HepG2 (cell line): ENCODE data around the gene ACADVL. TPM values are rescaled to one million over a fixed set of nuclear protein-coding genes. Genes with fewer than 3 reads are reported as not detected.
A peak's percentile ranks its signal among the peaks of the same experiment; 100 is the strongest.

ENCODE experiments used
- DMAP1 ChIP-seq: IDR thresholded peaks from 2 replicates; pipeline ENCODE4 v1.6.1; 2016
- HMGA1 ChIP-seq: sonication (generic); formaldehyde crosslinking; conservative IDR thresholded peaks from 2 replicates; pipeline ENCODE4 v1.4.0; 2020; ENCODE audit warnings: missing genetic modification reagents
- NCOR1 ChIP-seq: fragments of 200-600 bp; sonication (generic); IDR thresholded peaks from 2 replicates; pipeline ENCODE4 v1.7.0; 2017; ENCODE audit warnings: antibody characterized with exemption, low read length, borderline replicate concordance
- PHB2 ChIP-seq: fragments of 450-650 bp; IDR thresholded peaks from 2 replicates; pipeline ENCODE4 v1.6.1; 2018; ENCODE audit not compliant: partially characterized antibody
- SKI ChIP-seq: fragments of 450-650 bp; IDR thresholded peaks from one replicate; pipeline ENCODE4 v1.6.1; 2018; ENCODE audit warnings: mild to moderate bottlenecking; ENCODE audit not compliant: partially characterized antibody
- SMARCE1 ChIP-seq: fragments of 450-650 bp; IDR thresholded peaks from 2 replicates; pipeline ENCODE4 v1.6.1; 2017; ENCODE audit warnings: borderline replicate concordance
- ZKSCAN5 ChIP-seq: sonication (generic); formaldehyde crosslinking; IDR thresholded peaks from 2 replicates; pipeline ENCODE4 v1.5.1; 2020; ENCODE audit warnings: mild to moderate bottlenecking, missing genetic modification reagents
- ZNF552 ChIP-seq: sonication (generic); formaldehyde crosslinking; IDR thresholded peaks from 2 replicates; pipeline ENCODE4 v1.9.0; 2022; ENCODE audit warnings: missing genetic modification reagents, mild to moderate bottlenecking, borderline replicate concordance
- ZNF768 ChIP-seq: sonication (generic); formaldehyde crosslinking; IDR thresholded peaks from 2 replicates; pipeline ENCODE4 v1.4.0; 2020; ENCODE audit warnings: missing genetic modification reagents
- ZZZ3 ChIP-seq: sonication (generic); formaldehyde crosslinking; IDR thresholded peaks from 2 replicates; pipeline ENCODE4 v1.4.0; 2020; ENCODE audit warnings: missing genetic modification reagents, mild to moderate bottlenecking, borderline replicate concordance
- polyA plus RNA-seq, 8 experiments: library from polyadenylated mRNA; depleted of rRNA in 3 of 8; stranded (reverse) in 7 of 8; unstranded in 1 of 8; fragments of >200 nt; fragmentation: Illumina TruSeq in 4 of 8; extraction: Trizol in 4 of 8; gene quantifications; 2 replicates each; pipeline versions ENCODE4 v1.2.1 to v1.2.3, GENCODE V29; 2011 to 2016; ENCODE audit warnings: low read depth in 4 of 8, missing spikeins in 1 of 8, mixed read lengths in 1 of 8; ENCODE audit not compliant: insufficient read depth in 1 of 8
- total RNA-seq, 5 experiments: library from RNA; depleted of rRNA; stranded (reverse); fragments of >200 nt; fragmentation: Illumina TruSeq; extraction: Trizol; gene quantifications; 2 replicates each; pipeline ENCODE4 v1.2.3, GENCODE V29; 2016; ENCODE audit warnings: low read depth in 1 of 5
- TF ChIP-seq, protein P1 (sequence below): sonication (generic); formaldehyde crosslinking; IDR thresholded peaks from 2 replicates; pipeline ENCODE4 v1.4.0; 2020; ENCODE audit warnings: mild to moderate bottlenecking, missing genetic modification reagents
- TF ChIP-seq, protein P2 (sequence below): IDR thresholded peaks from 2 replicates; pipeline ENCODE4 v1.6.1; 2012; ENCODE audit warnings: low read depth, low read length, improper control_type of control experiment
- TF ChIP-seq, protein P3 (sequence below): sonication (generic); formaldehyde crosslinking; conservative IDR thresholded peaks from 2 replicates; pipeline ENCODE4 v1.8.0; 2022; ENCODE audit warnings: missing genetic modification reagents
- TF ChIP-seq, protein P4 (sequence below): sonication (generic); formaldehyde crosslinking; IDR thresholded peaks from 2 replicates; pipeline ENCODE4 v1.4.0; 2020; ENCODE audit warnings: missing genetic modification reagents, mild to moderate bottlenecking, borderline replicate concordance

ACADVL gene
- total and polyA plus RNA-seq, 2 of the 13 experiments (the other 11 are each of a cell fraction or from before 2014, with no cell fraction given), result 219 to 412 TPM

DNA sequence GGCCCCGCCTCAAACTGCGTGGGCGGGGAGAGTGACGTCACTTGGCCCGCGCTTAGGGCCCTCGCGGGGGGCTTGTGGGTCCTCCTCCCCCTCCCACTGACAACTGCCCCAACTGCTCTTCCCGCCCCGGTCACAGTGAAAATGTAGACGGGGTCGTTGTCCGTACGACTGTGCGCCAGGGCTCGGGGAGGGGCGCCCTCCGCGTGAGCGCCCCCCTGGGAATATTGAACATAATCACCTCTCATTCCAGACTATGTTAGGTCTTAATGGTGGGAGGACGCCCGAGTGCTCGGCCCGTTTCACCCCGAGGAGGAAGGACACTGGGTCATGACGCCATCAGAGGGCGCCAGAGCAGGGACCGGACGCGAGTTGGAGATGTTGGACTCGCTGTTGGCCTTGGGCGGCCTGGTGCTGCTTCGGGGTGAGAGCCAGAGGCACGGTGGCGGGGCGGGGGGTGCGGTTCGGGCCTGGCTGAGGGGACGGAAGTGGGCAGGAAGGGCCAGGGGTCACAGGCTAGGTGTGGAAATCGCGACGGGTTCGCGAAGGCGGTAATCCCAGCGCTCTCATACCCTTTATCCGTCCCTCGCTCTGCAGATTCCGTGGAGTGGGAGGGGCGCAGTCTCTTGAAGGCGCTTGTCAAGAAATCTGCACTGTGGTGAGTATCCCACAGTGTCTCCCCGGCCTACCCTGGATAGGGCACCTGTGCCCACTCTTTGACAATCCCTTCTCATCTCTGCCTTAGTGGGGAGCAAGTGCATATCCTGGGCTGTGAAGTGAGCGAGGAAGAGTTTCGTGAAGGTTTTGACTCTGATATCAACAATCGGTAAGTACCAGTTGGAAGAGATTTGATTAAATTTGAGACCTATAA lies 32.7 kb downstream of the ACADVL start, which contains the start of gene ELP5 (continued):
- TF ChIP-seq, protein P1, sequence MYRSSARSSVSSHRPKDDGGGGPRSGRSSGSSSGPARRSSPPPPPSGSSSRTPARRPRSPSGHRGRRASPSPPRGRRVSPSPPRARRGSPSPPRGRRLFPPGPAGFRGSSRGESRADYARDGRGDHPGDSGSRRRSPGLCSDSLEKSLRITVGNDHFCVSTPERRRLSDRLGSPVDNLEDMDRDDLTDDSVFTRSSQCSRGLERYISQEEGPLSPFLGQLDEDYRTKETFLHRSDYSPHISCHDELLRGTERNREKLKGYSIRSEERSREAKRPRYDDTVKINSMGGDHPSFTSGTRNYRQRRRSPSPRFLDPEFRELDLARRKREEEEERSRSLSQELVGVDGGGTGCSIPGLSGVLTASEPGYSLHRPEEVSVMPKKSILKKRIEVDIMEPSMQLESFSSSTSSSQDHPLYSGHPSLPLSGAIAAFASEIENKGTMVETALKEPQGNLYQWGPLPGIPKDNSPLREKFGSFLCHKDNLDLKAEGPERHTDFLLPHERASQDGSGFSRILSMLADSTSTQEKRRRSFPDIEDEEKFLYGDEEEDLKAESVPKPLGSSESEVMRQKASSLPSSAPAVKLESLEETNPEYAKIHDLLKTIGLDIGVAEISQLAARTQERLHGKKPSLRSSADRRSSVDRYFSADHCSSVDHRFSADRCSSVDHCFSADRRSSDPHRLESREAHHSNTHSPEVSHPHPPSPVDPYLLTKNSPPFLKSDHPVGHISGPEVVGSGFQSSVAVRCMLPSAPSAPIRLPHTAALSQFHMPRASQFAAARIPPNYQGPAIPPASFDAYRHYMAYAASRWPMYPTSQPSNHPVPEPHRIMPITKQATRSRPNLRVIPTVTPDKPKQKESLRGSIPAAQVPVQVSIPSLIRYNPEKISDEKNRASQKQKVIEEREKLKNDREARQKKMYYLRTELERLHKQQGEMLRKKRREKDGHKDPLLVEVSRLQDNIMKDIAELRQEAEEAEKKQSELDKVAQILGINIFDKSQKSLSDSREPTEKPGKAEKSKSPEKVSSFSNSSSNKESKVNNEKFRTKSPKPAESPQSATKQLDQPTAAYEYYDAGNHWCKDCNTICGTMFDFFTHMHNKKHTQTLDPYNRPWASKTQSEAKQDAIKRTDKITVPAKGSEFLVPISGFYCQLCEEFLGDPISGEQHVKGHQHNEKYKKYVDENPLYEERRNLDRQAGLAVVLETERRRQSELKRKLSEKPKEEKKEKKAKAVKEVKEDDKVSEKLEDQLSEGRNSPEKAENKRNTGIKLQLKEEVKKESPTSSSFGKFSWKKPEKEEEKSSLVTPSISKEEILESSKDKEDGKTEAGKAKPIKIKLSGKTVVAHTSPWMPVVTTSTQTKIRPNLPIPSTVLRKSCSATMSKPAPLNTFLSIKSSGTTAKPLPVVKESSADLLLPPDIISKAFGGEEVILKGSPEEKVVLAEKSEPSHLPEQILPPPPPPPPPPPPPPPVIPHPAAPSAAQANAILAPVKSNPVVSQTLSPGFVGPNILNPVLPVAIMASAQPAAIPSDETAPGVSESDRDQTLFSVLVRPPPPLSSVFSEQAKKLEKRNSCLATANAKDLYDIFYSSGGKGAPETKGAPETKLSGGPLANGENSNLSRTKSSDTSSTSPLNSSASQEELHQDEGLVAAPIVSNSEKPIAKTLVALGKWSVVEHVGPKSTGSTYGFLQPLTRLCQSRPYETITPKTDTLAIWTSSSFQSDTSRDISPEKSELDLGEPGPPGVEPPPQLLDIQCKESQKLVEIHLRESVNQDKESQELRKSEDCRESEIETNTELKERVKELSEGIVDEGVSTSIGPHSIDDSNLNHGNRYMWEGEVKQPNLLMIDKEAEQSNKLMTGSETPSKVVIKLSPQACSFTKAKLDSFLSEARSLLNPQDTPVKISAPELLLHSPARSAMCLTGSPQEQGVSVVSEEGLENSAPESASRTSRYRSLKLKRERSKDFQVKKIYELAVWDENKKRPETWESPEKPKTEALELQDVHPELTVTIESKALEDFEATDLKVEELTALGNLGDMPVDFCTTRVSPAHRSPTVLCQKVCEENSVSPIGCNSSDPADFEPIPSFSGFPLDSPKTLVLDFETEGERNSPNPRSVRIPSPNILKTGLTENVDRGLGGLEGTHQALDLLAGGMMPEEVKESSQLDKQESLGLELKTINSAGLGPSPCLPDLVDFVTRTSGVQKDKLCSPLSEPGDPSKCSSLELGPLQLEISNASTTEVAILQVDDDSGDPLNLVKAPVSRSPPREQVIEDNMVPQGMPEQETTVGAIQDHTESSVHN (CRISPR knock-in tag), result peak; percentile 76; the same call in 1 of the 2 replicates
- TF ChIP-seq ZKSCAN5 (CRISPR knock-in tag) (no peak), ZNF768 (CRISPR knock-in tag) (peak; percentile 65; the same call in 1 of the 2 replicates), ZZZ3 (CRISPR knock-in tag) (0 out of 2 replicates have a peak, but pooled peaks have one; percentile 60), SKI (peak; percentile 39), ZNF552 (CRISPR knock-in tag) (no peak; the same call in 1 of the 2 replicates), SMARCE1 (no peak), NCOR1 (no peak), PHB2 (no peak), DMAP1 (CRISPR knock-in tag) (peak; percentile 93), HMGA1 (no peak)
- TF ChIP-seq, protein P2, sequence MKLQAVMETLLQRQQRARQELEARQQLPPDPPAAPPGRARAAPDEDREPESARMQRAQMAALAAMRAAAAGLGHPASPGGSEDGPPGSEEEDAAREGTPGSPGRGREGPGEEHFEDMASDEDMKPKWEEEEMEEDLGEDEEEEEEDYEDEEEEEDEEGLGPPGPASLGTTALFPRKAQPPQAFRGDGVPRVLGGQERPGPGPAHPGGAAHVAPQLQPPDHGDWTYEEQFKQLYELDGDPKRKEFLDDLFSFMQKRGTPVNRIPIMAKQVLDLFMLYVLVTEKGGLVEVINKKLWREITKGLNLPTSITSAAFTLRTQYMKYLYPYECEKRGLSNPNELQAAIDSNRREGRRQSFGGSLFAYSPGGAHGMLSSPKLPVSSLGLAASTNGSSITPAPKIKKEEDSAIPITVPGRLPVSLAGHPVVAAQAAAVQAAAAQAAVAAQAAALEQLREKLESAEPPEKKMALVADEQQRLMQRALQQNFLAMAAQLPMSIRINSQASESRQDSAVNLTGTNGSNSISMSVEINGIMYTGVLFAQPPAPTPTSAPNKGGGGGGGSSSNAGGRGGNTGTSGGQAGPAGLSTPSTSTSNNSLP, result peak; percentile 16; the same call in 1 of the 2 replicates
- TF ChIP-seq, protein P3, sequence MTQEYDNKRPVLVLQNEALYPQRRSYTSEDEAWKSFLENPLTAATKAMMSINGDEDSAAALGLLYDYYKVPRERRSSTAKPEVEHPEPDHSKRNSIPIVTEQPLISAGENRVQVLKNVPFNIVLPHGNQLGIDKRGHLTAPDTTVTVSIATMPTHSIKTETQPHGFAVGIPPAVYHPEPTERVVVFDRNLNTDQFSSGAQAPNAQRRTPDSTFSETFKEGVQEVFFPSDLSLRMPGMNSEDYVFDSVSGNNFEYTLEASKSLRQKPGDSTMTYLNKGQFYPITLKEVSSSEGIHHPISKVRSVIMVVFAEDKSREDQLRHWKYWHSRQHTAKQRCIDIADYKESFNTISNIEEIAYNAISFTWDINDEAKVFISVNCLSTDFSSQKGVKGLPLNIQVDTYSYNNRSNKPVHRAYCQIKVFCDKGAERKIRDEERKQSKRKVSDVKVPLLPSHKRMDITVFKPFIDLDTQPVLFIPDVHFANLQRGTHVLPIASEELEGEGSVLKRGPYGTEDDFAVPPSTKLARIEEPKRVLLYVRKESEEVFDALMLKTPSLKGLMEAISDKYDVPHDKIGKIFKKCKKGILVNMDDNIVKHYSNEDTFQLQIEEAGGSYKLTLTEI (CRISPR knock-in tag), result no peak
- TF ChIP-seq, protein P4, sequence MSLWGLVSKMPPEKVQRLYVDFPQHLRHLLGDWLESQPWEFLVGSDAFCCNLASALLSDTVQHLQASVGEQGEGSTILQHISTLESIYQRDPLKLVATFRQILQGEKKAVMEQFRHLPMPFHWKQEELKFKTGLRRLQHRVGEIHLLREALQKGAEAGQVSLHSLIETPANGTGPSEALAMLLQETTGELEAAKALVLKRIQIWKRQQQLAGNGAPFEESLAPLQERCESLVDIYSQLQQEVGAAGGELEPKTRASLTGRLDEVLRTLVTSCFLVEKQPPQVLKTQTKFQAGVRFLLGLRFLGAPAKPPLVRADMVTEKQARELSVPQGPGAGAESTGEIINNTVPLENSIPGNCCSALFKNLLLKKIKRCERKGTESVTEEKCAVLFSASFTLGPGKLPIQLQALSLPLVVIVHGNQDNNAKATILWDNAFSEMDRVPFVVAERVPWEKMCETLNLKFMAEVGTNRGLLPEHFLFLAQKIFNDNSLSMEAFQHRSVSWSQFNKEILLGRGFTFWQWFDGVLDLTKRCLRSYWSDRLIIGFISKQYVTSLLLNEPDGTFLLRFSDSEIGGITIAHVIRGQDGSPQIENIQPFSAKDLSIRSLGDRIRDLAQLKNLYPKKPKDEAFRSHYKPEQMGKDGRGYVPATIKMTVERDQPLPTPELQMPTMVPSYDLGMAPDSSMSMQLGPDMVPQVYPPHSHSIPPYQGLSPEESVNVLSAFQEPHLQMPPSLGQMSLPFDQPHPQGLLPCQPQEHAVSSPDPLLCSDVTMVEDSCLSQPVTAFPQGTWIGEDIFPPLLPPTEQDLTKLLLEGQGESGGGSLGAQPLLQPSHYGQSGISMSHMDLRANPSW, result no peak; the same call in 1 of the 2 replicates
